ENCODE results near the gene DLX6.

The DLX6 gene
- total RNA-seq, result 0 reads per million in 3 experiments

- no peak for DNase-seq
Measured at GRCh38 chr7:97005183-97006054, at the start of gene DLX6. DLX6 (plus strand) TSS chr7:97005553; CDS start chr7:97005978, 425 bp downstream.

GRCh38 chr7:96959135-96959534, 46.2 kb upstream of the DLX6 start:
- no peak for DNase-seq

- DNase-seq, result no peak
Measured at GRCh38 chr7:96962221-96962885, 43.0 kb upstream of the DLX6 start.

- no peak for DNase-seq
Measured at GRCh38 chr7:96968981-96969380, 36.4 kb upstream of the DLX6 start.

GRCh38 chr7:96970739-96971138, 34.6 kb upstream of the DLX6 start:
- DNase-seq, result no peak

GRCh38 chr7:96973986-96974385, 31.4 kb upstream of the DLX6 start:
- DNase-seq, result no peak

GRCh38 chr7:96976106-96976505, 29.2 kb upstream of the DLX6 start:
- DNase-seq, result no peak

GRCh38 chr7:96977445-96977844, 27.9 kb upstream of the DLX6 start:
- DNase-seq, result no peak

- no peak for DNase-seq
Measured at GRCh38 chr7:96979551-96980276, 25.6 kb upstream of the DLX6 start.

- DNase-seq, result no peak
Measured at GRCh38 chr7:96982586-96982985, 22.8 kb upstream of the DLX6 start.

- DNase-seq, result no peak
Measured at GRCh38 chr7:96985992-96986391, 19.4 kb upstream of the DLX6 start.

GRCh38 chr7:96986901-96987300, 18.5 kb upstream of the DLX6 start:
- DNase-seq, result no peak

- DNase-seq, result no peak
Measured at GRCh38 chr7:96987719-96988118, 17.6 kb upstream of the DLX6 start.

GRCh38 chr7:96989241-96989858, 16.0 kb upstream of the DLX6 start:
- no peak for DNase-seq

- DNase-seq, result no peak
Measured at GRCh38 chr7:96989859-96990317, 15.5 kb upstream of the DLX6 start.

GRCh38 chr7:96991546-96992191, 13.7 kb upstream of the DLX6 start:
- no peak for DNase-seq

- DNase-seq, result no peak
Measured at GRCh38 chr7:96992192-96993005, 13.0 kb upstream of the DLX6 start.

- no peak for DNase-seq
Measured at GRCh38 chr7:96993094-96993865, 12.1 kb upstream of the DLX6 start.

GRCh38 chr7:96993980-96994379, 11.4 kb upstream of the DLX6 start:
- DNase-seq, result no peak

- no peak for DNase-seq
Measured at GRCh38 chr7:96995406-96996110, 9.8 kb upstream of the DLX6 start.

All from central memory CD4-positive, alpha-beta T cell (primary cell).